NAMALWA (cell line): Measurements from ENCODE around the gene ARHGEF26.
A peak's percentile ranks its signal among the peaks of the same experiment; 100 is the strongest.

ENCODE experiments used
- DNase-seq: peaks from one replicate; pipeline ENCODE4 v3.0.0-alpha.2; 2015; ENCODE audit warnings: low spot score

ARHGEF26 gene

GRCh38 chr3:154252759-154253638 lies 131.8 kb downstream of the ARHGEF26 start:
- DNase-seq, result peak; percentile 90

GRCh38 chr3:154254527-154254926 lies 133.3 kb downstream of the ARHGEF26 start:
- DNase-seq, result no peak

GRCh38 chr3:154273381-154273780 lies 152.2 kb downstream of the ARHGEF26 start:
- DNase-seq, result no peak

- no peak for DNase-seq
These were observed 153.2 kb downstream of the ARHGEF26 start for GRCh38 chr3:154274348-154274747.

- DNase-seq, result no peak
These were observed 154.1 kb downstream of the ARHGEF26 start for GRCh38 chr3:154275292-154275691.

- DNase-seq, result no peak
These were observed 154.8 kb downstream of the ARHGEF26 start for GRCh38 chr3:154275965-154276364.

GRCh38 chr3:154280161-154280560 lies 159.0 kb downstream of the ARHGEF26 start:
- no peak for DNase-seq

- DNase-seq, result no peak
These were observed 164.0 kb downstream of the ARHGEF26 start for GRCh38 chr3:154285221-154285620.

- no peak for DNase-seq
These were observed 169.0 kb downstream of the ARHGEF26 start for GRCh38 chr3:154290187-154290586.

- no peak for DNase-seq
These were observed 172.8 kb downstream of the ARHGEF26 start for GRCh38 chr3:154294016-154294415.

- peak; percentile 23 for DNase-seq
These were observed 180.4 kb downstream of the ARHGEF26 start for GRCh38 chr3:154301561-154301960.

- no peak for DNase-seq
These were observed 183.1 kb downstream of the ARHGEF26 start for GRCh38 chr3:154304116-154304786.

- DNase-seq, result peak; percentile 30
These were observed 183.7 kb downstream of the ARHGEF26 start for GRCh38 chr3:154304936-154305335.

GRCh38 chr3:154307363-154307762 lies 186.2 kb downstream of the ARHGEF26 start:
- DNase-seq, result no peak
